Testis (tissue), 2 donors: Measurements from ENCODE around the gene SEMA3B.

ENCODE experiments used
- POLR2A ChIP-seq: fragments of 450-650 bp; IDR thresholded peaks from one replicate; pipeline ENCODE4 v1.6.1; 2017; ENCODE audit warnings: antibody characterized with exemption, mild to moderate bottlenecking, moderate library complexity
- TF ChIP-seq, protein P1 (sequence below), 3 experiments: fragments of 450-650 bp in 2 of 3; fragments of 200-600 bp in 1 of 3; sonication (generic) in 1 of 3; IDR thresholded peaks; one replicate each; pipeline ENCODE4 v1.5.1; 2016 to 2019; ENCODE audit warnings: antibody characterized with exemption in 3 of 3, mild to moderate bottlenecking in 2 of 3, moderate library complexity in 1 of 3

DNA sequence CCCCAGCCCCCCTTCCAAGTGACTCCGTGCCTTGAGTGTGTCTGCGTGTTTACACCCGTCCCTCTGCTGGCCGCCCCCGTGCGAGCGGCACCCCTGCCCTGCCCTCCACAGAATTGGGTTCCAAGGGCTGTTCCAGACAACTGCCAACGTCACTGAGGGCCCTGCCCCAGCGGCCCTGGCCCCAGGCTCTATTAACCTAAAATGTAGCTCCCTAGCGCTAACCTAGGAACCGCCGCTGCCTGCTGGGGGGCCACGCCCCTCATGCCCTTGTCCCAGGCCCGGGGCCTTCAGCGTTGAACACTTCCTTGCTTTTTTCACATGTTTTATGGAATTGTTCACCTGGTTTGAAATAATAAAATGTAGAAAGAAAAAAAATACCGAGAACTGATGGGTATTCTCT, 10.0 kb upstream of the SEMA3B start:
- TF ChIP-seq POLR2A, result no peak
- TF ChIP-seq, protein P1, sequence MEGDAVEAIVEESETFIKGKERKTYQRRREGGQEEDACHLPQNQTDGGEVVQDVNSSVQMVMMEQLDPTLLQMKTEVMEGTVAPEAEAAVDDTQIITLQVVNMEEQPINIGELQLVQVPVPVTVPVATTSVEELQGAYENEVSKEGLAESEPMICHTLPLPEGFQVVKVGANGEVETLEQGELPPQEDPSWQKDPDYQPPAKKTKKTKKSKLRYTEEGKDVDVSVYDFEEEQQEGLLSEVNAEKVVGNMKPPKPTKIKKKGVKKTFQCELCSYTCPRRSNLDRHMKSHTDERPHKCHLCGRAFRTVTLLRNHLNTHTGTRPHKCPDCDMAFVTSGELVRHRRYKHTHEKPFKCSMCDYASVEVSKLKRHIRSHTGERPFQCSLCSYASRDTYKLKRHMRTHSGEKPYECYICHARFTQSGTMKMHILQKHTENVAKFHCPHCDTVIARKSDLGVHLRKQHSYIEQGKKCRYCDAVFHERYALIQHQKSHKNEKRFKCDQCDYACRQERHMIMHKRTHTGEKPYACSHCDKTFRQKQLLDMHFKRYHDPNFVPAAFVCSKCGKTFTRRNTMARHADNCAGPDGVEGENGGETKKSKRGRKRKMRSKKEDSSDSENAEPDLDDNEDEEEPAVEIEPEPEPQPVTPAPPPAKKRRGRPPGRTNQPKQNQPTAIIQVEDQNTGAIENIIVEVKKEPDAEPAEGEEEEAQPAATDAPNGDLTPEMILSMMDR (IDR thresholded peaks at IDR 0.05), result no peak
